PC-9 (cell line): Measurements from ENCODE around the gene PTCSC3. TPM values are rescaled to one million over a fixed set of nuclear protein-coding genes. Genes with fewer than 3 reads are reported as not detected.

Source experiments
- BruUV-seq: library from RNA; stranded (reverse); fragments of 400-500 nt; replicated peaks from 2 replicates; lab custom pipeline; 2021; lab: Mats Ljungman, UMichigan
- CTCF ChIA-PET: fragments of 300-600 bp; sonication (Branson Sonifier 250); formaldehyde crosslinking; loops from one replicate; lab custom pipeline; 2022; ENCODE audit warnings: antibody characterized with exemption; lab: Charles Lee
- POLR2A ChIA-PET: fragments of 300-600 bp; sonication (Branson Sonifier 250); formaldehyde crosslinking; loops from one replicate; lab custom pipeline; 2022; ENCODE audit warnings: antibody characterized with exemption; ENCODE audit not compliant: unreplicated experiment; lab: Charles Lee
- DNase-seq, 2 experiments: peaks; one replicate each; pipeline versions ENCODE4 v3.0.0 to v3.0.0-alpha.2; 2015 to 2022; ENCODE audit warnings: mixed read lengths in 1 of 2
- H2AFZ ChIP-seq: fragments of 200-600 bp; sonication (generic); 2 replicates; pipeline ENCODE4 v1.8.1; 2017; ENCODE audit warnings: antibody characterized with exemption
- H3F3A ChIP-seq: fragments of 200-600 bp; sonication (generic); 2 replicates; pipeline ENCODE4 v1.8.1; 2017; ENCODE audit warnings: antibody characterized with exemption, mild to moderate bottlenecking, low read depth; ENCODE audit not compliant: insufficient read depth
- H3K27ac ChIP-seq: fragments of 200-600 bp; sonication (generic); 2 replicates; pipeline ENCODE4 v1.6.1; 2016; ENCODE audit warnings: mixed run types
- H3K27me3 ChIP-seq: fragments of 200-600 bp; sonication (generic); 2 replicates; pipeline ENCODE4 v1.6.1; 2016; ENCODE audit warnings: low read depth, mixed run types; ENCODE audit not compliant: insufficient read depth
- H3K36me3 ChIP-seq: fragments of 200-600 bp; sonication (generic); 2 replicates; pipeline ENCODE4 v1.6.1; 2016; ENCODE audit warnings: low read depth, mixed run types
- H3K4me1 ChIP-seq: fragments of 200-600 bp; sonication (generic); replicated peaks from 2 replicates; pipeline ENCODE4 v1.6.1; 2016; ENCODE audit warnings: mixed run types; ENCODE audit not compliant: insufficient read depth
- H3K4me2 ChIP-seq: fragments of 200-600 bp; sonication (generic); 2 replicates; pipeline ENCODE4 v1.6.1; 2017; ENCODE audit warnings: mixed run types
- H3K4me3 ChIP-seq: fragments of 200-600 bp; sonication (generic); 2 replicates; pipeline ENCODE4 v1.6.1; 2016; ENCODE audit warnings: mixed run types
- H3K79me2 ChIP-seq: fragments of 200-600 bp; sonication (generic); 2 replicates; pipeline ENCODE4 v1.6.1; 2017; ENCODE audit warnings: low read depth, mixed run types
- H3K9me2 ChIP-seq: fragments of 200-600 bp; sonication (generic); 2 replicates; pipeline ENCODE4 v1.8.1; 2017; ENCODE audit warnings: mild to moderate bottlenecking; ENCODE audit not compliant: insufficient read depth
- H3K9me3 ChIP-seq: fragments of 200-600 bp; sonication (generic); 2 replicates; pipeline ENCODE4 v1.8.1; 2016; ENCODE audit warnings: low read depth; ENCODE audit not compliant: insufficient read depth
- H4K20me1 ChIP-seq: fragments of 200-600 bp; sonication (generic); 2 replicates; pipeline ENCODE4 v1.8.1; 2017; ENCODE audit not compliant: insufficient read depth
- CTCF ChIP-seq: fragments of 200-600 bp; sonication (generic); conservative IDR thresholded peaks from 2 replicates; pipeline ENCODE4 v1.6.1; 2017; ENCODE audit warnings: mixed run types, antibody characterized with exemption, mild to moderate bottlenecking, moderate library complexity
- EZH2 ChIP-seq: fragments of 200-600 bp; sonication (generic); IDR thresholded peaks from 2 replicates; pipeline ENCODE4 v1.8.0; 2017; ENCODE audit warnings: antibody characterized with exemption, low read depth
- intact Hi-C: fragments of 100-400 bp; cut with micrococcal nuclease; formaldehyde crosslinking; loops from one replicate; pipeline ENCODE4 v1.10.0; 2022; ENCODE audit not compliant: unreplicated experiment
- total RNA-seq: library from RNA; stranded (reverse); gene quantifications from 2 replicates; pipeline ENCODE4 v1.2.3, GENCODE V29; 2021

Gene PTCSC3
- total RNA-seq, 1 experiment from 2014 or later: not detected

DNA sequence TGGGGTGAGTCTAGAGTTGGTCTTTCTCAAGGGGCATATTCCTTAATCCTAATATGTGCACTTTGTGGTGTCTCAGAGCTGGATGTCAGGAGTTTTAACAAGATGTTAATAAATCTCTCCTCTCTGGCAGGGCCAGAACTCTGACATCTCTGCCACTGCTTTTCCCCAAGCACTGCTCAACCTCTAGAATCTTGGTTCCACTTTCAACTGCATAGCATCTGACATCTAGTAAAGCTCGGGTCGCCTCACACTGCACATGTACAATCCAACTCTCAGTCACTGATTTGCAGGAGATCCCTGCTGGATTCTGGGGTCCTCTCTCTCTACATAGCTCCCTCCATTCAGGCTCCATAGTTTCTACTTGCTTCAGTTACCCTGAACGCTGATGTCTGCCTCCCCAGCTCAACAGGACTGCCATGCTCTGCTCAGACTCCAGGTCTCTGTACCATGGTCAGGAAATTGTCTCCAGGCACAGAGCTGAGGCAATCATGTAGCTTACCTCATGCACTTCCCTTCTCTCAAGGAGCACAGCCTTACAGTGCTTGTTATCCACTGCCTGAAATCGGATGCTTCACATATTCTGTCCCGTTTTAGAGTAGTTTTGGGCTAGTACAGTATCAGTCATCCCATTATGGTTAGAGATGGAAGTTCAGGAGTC, 1.6 kb downstream of the PTCSC3 start:
- Histone ChIP-seq H3F3A (no peaks in the 10 kb centered on the region), H4K20me1 (no peaks in the 10 kb centered on the region), H3K9me3 (no peaks in the 10 kb centered on the region), H2AFZ (no peak overlapping the region), H3K27ac (no peak overlapping the region), H3K4me1 (no peaks in the 10 kb centered on the region), H3K36me3 (no peaks in the 10 kb centered on the region), H3K4me3 (no peak overlapping the region), H3K27me3 (no peaks in the 10 kb centered on the region), H3K9me2 (no peaks in the 10 kb centered on the region), H3K4me2 (no peak overlapping the region), H3K79me2 (no peaks in the 10 kb centered on the region)
- DNase-seq: no peak
- POLR2A ChIA-PET: no interaction called here
- CTCF ChIA-PET: no interaction called here
- BruUV-seq: no TSS peak
- TF ChIP-seq CTCF (no peak), EZH2 (no peak)
- intact Hi-C loops: no loop called here

- CTCF ChIA-PET: no interaction called here
- intact Hi-C loops: no loop called here
- Histone ChIP-seq H3K4me1 (no peaks in the 10 kb centered on the region), H3K9me2 (no peaks in the 10 kb centered on the region), H3K4me2 (no peak overlapping the region), H3F3A (no peaks in the 10 kb centered on the region), H3K27ac (no peak overlapping the region), H3K27me3 (no peaks in the 10 kb centered on the region), H3K79me2 (no peaks in the 10 kb centered on the region), H3K4me3 (no peak overlapping the region), H4K20me1 (no peaks in the 10 kb centered on the region), H3K9me3 (no peaks in the 10 kb centered on the region), H3K36me3 (no peaks in the 10 kb centered on the region), H2AFZ (no peak overlapping the region)
- TF ChIP-seq CTCF (no peak), EZH2 (no peak)
- DNase-seq: no peak
- POLR2A ChIA-PET: no interaction called here
- no TSS peak for BruUV-seq
These were observed 3.4 kb downstream of the PTCSC3 start for GRCh38 chr14:36173161-36173560.

DNA sequence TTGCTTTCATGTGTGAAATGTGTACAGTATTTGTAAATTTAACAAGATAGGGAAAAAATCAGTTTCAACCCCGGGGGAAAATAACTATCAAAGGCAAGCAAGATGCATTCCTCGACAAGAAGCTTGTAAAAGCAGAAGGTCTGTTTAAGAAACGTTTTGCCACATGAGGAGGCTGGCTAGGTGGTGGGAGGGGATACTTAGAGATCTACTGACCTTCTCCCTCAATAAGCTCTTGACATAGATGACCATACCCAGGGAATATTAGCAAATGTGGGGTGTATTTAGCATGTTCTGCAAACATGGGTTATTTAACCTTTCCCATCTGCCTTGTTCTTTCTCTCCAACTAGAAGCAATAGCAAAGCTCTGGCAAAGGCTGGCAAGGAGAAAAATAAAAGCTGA, 4.9 kb downstream of the PTCSC3 start:
- ChIA-PET CTCF (no interaction called here), POLR2A (no interaction called here)
- Histone ChIP-seq H3K4me1 (no peaks in the 10 kb centered on the region), H3K79me2 (no peaks in the 10 kb centered on the region), H3K4me2 (no peak overlapping the region), H3K27ac (no peak overlapping the region), H3F3A (no peaks in the 10 kb centered on the region), H3K9me2 (no peaks in the 10 kb centered on the region), H3K4me3 (no peak overlapping the region), H3K36me3 (no peaks in the 10 kb centered on the region), H3K27me3 (no peaks in the 10 kb centered on the region), H3K9me3 (no peaks in the 10 kb centered on the region), H2AFZ (no peak overlapping the region), H4K20me1 (no peaks in the 10 kb centered on the region)
- DNase-seq: no peak
- BruUV-seq: no TSS peak
- no peak for TF ChIP-seq EZH2
- TF ChIP-seq CTCF: no peak
- intact Hi-C loops: no loop called here
